DND-41 (cell line): Measurements from ENCODE around the gene ANKLE1.

ENCODE experiments used
- CTCF ChIP-seq: IDR thresholded peaks from 2 replicates; pipeline ENCODE4 v1.5.1; 2012; ENCODE audit warnings: borderline replicate concordance, low read length, moderate library complexity, mild to moderate bottlenecking; ENCODE audit not compliant: poor library complexity, severe bottlenecking; ENCODE audit errors: extremely low read depth
- EZH2 ChIP-seq: IDR thresholded peaks from 3 replicates; pipeline ENCODE4 v1.6.1; 2012; ENCODE audit warnings: borderline replicate concordance, low read depth, mild to moderate bottlenecking, moderate library complexity, low read length, inconsistent platforms; ENCODE audit not compliant: severe bottlenecking

GRCh38 chr19:17331045-17331558 lies 49.4 kb downstream of the ANKLE1 start:
- no peak for TF ChIP-seq CTCF
- no peak for TF ChIP-seq EZH2
